Measurements from ENCODE around the gene XRCC4. TPM values are rescaled to one million over a fixed set of nuclear protein-coding genes. Genes with fewer than 3 reads are reported as not detected.

XRCC4 gene
- total and polyA plus RNA-seq, 9 of the 15 experiments (the other 6 are each of a cell fraction or from before 2014, with no cell fraction given): 13.6 to 61.6 (median 22.4) TPM

DNA sequence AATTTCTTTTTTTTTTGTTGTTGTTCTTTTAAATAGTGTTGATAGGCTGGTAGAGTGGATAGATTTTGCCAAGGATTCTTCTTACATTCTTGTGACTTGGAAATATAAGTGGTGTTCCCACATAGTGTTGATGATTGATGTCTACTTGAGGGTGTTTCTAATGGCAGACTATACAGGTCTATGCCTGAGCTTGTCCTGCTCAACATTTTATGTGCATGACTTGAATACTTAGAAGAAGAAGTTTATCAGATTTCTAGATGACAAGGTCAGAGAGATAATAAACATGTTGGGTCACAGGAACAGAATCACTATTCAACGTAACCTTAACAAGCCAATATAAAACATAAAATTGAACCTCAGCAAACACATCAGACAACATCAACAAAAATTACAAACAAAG is 24.2 kb downstream of the XRCC4 start:
- H3K36me3 ChIP-seq (ENCODE audit: control insufficient read depth, insufficient read depth, low read length): no peaks in the 10 kb centered on the region
- WGBS (ENCODE audit: insufficient coverage, low coverage, missing lambda C conversion rate): 31% methylated on average over 1 of the region's 1 CpG
- no peaks in the 10 kb centered on the region for H3K79me2 ChIP-seq (ENCODE audit: control insufficient read depth, insufficient read depth, low read length)
- H3K9me1 ChIP-seq (ENCODE audit: control insufficient read depth, insufficient read depth, low read length): no peaks in the 10 kb centered on the region
- H3K27me3 ChIP-seq (ENCODE audit: control insufficient read depth in 2 of 2, insufficient read depth in 2 of 2, low read length in 2 of 2): no peaks in the 10 kb centered on the region
- ChIA-PET POLR2A (no interaction called here), CTCF (ENCODE audit: low intra/inter-chr PET ratio) (no interaction called here)
- in situ Hi-C loops (cut with MboI) (no loop called here), intact Hi-C loops (cut with micrococcal nuclease) (no loop called here)
- ATAC-seq (no peak), DNase-seq (ENCODE audit: extremely low read depth in 1 of 4, low spot score in 3 of 4) (no peak), FAIRE-seq (no peak)
- H3K4me3 ChIP-seq: no peak overlapping the region
- H3K27ac ChIP-seq (ENCODE audit: extremely low read depth, low read depth, low read length): no peak overlapping the region
- no peaks in the 10 kb centered on the region for H3K9me3 ChIP-seq (replicated peaks; ENCODE audit: control insufficient read depth, insufficient read depth, low read depth, low read length)
- H3K9ac ChIP-seq (ENCODE audit: insufficient read depth in 1 of 2, low read depth in 2 of 2, low read length in 2 of 2): no peak overlapping the region
- no peak overlapping the region for H3K4me2 ChIP-seq (ENCODE audit: insufficient read depth, low read length)
- no TSS peak for BruUV-seq (replicated peaks)
- TF ChIP-seq MEIS2 (IDR thresholded peaks at IDR 0.05; ENCODE audit: partially characterized antibody) (peak; percentile 33), TAF9B (IDR thresholded peaks at IDR 0.05; ENCODE audit: partially characterized antibody) (peak; percentile 5), ESRRA (IDR thresholded peaks at IDR 0.05; ENCODE audit: borderline replicate concordance, low read depth) (0 out of 2 replicates have a peak, but pooled peaks have one; percentile 16), PCBP1 (IDR thresholded peaks at IDR 0.05; ENCODE audit: low read depth, low read length, poor library complexity, severe bottlenecking) (no peak), ZNF583 (CRISPR knock-in tag; IDR thresholded peaks at IDR 0.05) (no peak), CBFA2T3 (IDR thresholded peaks at IDR 0.05) (no peak), ZNF3 (CRISPR knock-in tag; IDR thresholded peaks at IDR 0.05) (no peak)
- TF ChIP-seq, protein P1, sequence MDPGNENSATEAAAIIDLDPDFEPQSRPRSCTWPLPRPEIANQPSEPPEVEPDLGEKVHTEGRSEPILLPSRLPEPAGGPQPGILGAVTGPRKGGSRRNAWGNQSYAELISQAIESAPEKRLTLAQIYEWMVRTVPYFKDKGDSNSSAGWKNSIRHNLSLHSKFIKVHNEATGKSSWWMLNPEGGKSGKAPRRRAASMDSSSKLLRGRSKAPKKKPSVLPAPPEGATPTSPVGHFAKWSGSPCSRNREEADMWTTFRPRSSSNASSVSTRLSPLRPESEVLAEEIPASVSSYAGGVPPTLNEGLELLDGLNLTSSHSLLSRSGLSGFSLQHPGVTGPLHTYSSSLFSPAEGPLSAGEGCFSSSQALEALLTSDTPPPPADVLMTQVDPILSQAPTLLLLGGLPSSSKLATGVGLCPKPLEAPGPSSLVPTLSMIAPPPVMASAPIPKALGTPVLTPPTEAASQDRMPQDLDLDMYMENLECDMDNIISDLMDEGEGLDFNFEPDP (CRISPR knock-in tag; IDR thresholded peaks at IDR 0.05): no peak
- H4K20me1 ChIP-seq (replicated peaks; ENCODE audit: control insufficient read depth, insufficient read depth, low read length): no peaks in the 10 kb centered on the region
- H3K4me1 ChIP-seq (replicated peaks in 1 of 2; ENCODE audit: control insufficient read depth in 2 of 2, insufficient read depth in 2 of 2, low read length in 2 of 2): peaks cover 4 to 25% of the 10 kb centered on the region in 2 experiments; a peak in 3 of 5 replicates
- no peak overlapping the region for H2AFZ ChIP-seq (ENCODE audit: low read depth, low read length)
